Muscle layer of colon (tissue), 2 donors: ENCODE results near the gene AFAP1.

Experiments
- H3K27ac ChIP-seq: one replicate; pipeline ENCODE4 v1.7.0; 2013; ENCODE audit warnings: low read depth, mild to moderate bottlenecking, low read length, moderate library complexity
- H3K27me3 ChIP-seq, 2 donors: one replicate each; pipeline ENCODE4 v1.7.0; 2013; ENCODE audit warnings: low read length in 2 of 2, mild to moderate bottlenecking in 2 of 2; ENCODE audit not compliant: insufficient read depth in 2 of 2, control insufficient read depth in 1 of 2
- H3K36me3 ChIP-seq: one replicate; pipeline ENCODE4 v1.7.0; 2013; ENCODE audit warnings: mild to moderate bottlenecking, low read length; ENCODE audit not compliant: insufficient read depth
- H3K4me1 ChIP-seq: one replicate; pipeline ENCODE4 v1.7.0; 2013; ENCODE audit warnings: mild to moderate bottlenecking, low read length; ENCODE audit not compliant: insufficient read depth
- H3K4me3 ChIP-seq, 2 donors: one replicate each; pipeline ENCODE4 v1.7.0; 2013; ENCODE audit warnings: low read length in 2 of 2, low read depth in 1 of 2, mild to moderate bottlenecking in 1 of 2, moderate library complexity in 1 of 2
- H3K9ac ChIP-seq: one replicate; pipeline ENCODE4 v1.7.0; 2013; ENCODE audit warnings: low read length
- H3K9me3 ChIP-seq: one replicate; pipeline ENCODE4 v1.7.0; 2013; ENCODE audit warnings: mild to moderate bottlenecking, low read length
- donor health status: abdominal sarcoma.
- donor health status: Adenocarcinoma of cecum.

AFAP1 gene

GRCh38 chr4:7967063-7967440 is 27.4 kb upstream of the AFAP1 start:
- no peaks in the 10 kb centered on the region for H3K27me3 ChIP-seq
- no peak overlapping the region for H3K27ac ChIP-seq
- H3K9me3 ChIP-seq, result no peaks in the 10 kb centered on the region
- H3K9ac ChIP-seq, result no peak overlapping the region
- no peak overlapping the region for H3K4me3 ChIP-seq
- peaks cover 35% of the 10 kb centered on the region for H3K4me1 ChIP-seq
- H3K36me3 ChIP-seq, result no peaks in the 10 kb centered on the region

- no peaks in the 10 kb centered on the region for H3K27me3 ChIP-seq
- no peak overlapping the region for H3K9ac ChIP-seq
- H3K9me3 ChIP-seq, result no peaks in the 10 kb centered on the region
- H3K36me3 ChIP-seq, result no peaks in the 10 kb centered on the region
- peaks cover 39% of the 10 kb centered on the region for H3K4me1 ChIP-seq
- no peak overlapping the region for H3K4me3 ChIP-seq
- H3K27ac ChIP-seq, result no peak overlapping the region
Measured at GRCh38 chr4:7966281-7967062, 26.8 kb upstream of the AFAP1 start.

- Histone ChIP-seq H3K4me1 (peaks cover 48% of the 10 kb centered on the region), H3K27ac (no peak overlapping the region), H3K9me3 (no peaks in the 10 kb centered on the region), H3K4me3 (no peak overlapping the region), H3K27me3 (no peaks in the 10 kb centered on the region), H3K9ac (no peak overlapping the region), H3K36me3 (no peaks in the 10 kb centered on the region)
Measured at GRCh38 chr4:7964890-7965662, 25.4 kb upstream of the AFAP1 start.

- Histone ChIP-seq H3K9me3 (no peaks in the 10 kb centered on the region), H3K4me1 (peaks cover 46% of the 10 kb centered on the region), H3K4me3 (no peak overlapping the region), H3K9ac (no peak overlapping the region), H3K27me3 (no peaks in the 10 kb centered on the region), H3K27ac (no peak overlapping the region), H3K36me3 (no peaks in the 10 kb centered on the region)
Measured at GRCh38 chr4:7964459-7964858, 24.8 kb upstream of the AFAP1 start.

- H3K4me3 ChIP-seq, result no peak overlapping the region
- no peak overlapping the region for H3K9ac ChIP-seq
- no peak overlapping the region for H3K27ac ChIP-seq
- H3K27me3 ChIP-seq, result no peaks in the 10 kb centered on the region
- no peaks in the 10 kb centered on the region for H3K9me3 ChIP-seq
- peaks cover 47% of the 10 kb centered on the region for H3K4me1 ChIP-seq
- no peaks in the 10 kb centered on the region for H3K36me3 ChIP-seq
Measured at GRCh38 chr4:7963691-7964090, 24.0 kb upstream of the AFAP1 start.

- H3K27ac ChIP-seq, result no peak overlapping the region
- H3K4me1 ChIP-seq, result peaks cover 39% of the 10 kb centered on the region
- no peak overlapping the region for H3K4me3 ChIP-seq
- H3K36me3 ChIP-seq, result no peaks in the 10 kb centered on the region
- H3K27me3 ChIP-seq, result no peaks in the 10 kb centered on the region
- H3K9ac ChIP-seq, result no peak overlapping the region
- H3K9me3 ChIP-seq, result no peaks in the 10 kb centered on the region
Measured at GRCh38 chr4:7962609-7963508, 23.2 kb upstream of the AFAP1 start.

- H3K27me3 ChIP-seq, result no peaks in the 10 kb centered on the region
- H3K9me3 ChIP-seq, result no peaks in the 10 kb centered on the region
- H3K4me3 ChIP-seq, result peak overlapping the region in 1 of 2 donors; percentile 51
- H3K27ac ChIP-seq, result peak overlapping the region; percentile 71
- peaks cover 33% of the 10 kb centered on the region for H3K4me1 ChIP-seq
- no peaks in the 10 kb centered on the region for H3K36me3 ChIP-seq
- H3K9ac ChIP-seq, result peak overlapping the region; percentile 30
Measured at GRCh38 chr4:7960790-7961655, 21.4 kb upstream of the AFAP1 start.

- peak overlapping the region in 1 of 2 donors; percentile 11 for H3K4me3 ChIP-seq
Measured at GRCh38 chr4:7960017-7960789, 20.5 kb upstream of the AFAP1 start.

GRCh38 chr4:7959078-7959477 is 19.4 kb upstream of the AFAP1 start:
- Histone ChIP-seq H3K27ac (peak overlapping the region; percentile 49), H3K27me3 (no peaks in the 10 kb centered on the region), H3K4me1 (peaks cover 30% of the 10 kb centered on the region), H3K9ac (no peak overlapping the region), H3K36me3 (no peaks in the 10 kb centered on the region), H3K9me3 (no peaks in the 10 kb centered on the region), H3K4me3 (no peak overlapping the region)

More at GRCh38 chr4:7960017-7960789, 20.5 kb upstream of the AFAP1 start:
- Histone ChIP-seq H3K9ac (peak overlapping the region; percentile 30), H3K27me3 (no peaks in the 10 kb centered on the region), H3K9me3 (no peaks in the 10 kb centered on the region), H3K36me3 (no peaks in the 10 kb centered on the region), H3K4me1 (peaks cover 33% of the 10 kb centered on the region), H3K27ac (peak overlapping the region; percentile 71)
